GM12873 (cell line): ENCODE results near the gene ELMO1.

ENCODE experiments used
- TF ChIP-seq, protein P1 (sequence below): IDR thresholded peaks from 2 replicates; pipeline ENCODE4 v1.5.1; 2012; ENCODE audit warnings: low read depth, mild to moderate bottlenecking, moderate library complexity, low read length, control low read depth; ENCODE audit not compliant: insufficient read depth; ENCODE audit errors: missing control alignments

The ELMO1 gene

GRCh38 chr7:36985866-36986400 is 462.7 kb downstream of the ELMO1 start:
- TF ChIP-seq, protein P1, sequence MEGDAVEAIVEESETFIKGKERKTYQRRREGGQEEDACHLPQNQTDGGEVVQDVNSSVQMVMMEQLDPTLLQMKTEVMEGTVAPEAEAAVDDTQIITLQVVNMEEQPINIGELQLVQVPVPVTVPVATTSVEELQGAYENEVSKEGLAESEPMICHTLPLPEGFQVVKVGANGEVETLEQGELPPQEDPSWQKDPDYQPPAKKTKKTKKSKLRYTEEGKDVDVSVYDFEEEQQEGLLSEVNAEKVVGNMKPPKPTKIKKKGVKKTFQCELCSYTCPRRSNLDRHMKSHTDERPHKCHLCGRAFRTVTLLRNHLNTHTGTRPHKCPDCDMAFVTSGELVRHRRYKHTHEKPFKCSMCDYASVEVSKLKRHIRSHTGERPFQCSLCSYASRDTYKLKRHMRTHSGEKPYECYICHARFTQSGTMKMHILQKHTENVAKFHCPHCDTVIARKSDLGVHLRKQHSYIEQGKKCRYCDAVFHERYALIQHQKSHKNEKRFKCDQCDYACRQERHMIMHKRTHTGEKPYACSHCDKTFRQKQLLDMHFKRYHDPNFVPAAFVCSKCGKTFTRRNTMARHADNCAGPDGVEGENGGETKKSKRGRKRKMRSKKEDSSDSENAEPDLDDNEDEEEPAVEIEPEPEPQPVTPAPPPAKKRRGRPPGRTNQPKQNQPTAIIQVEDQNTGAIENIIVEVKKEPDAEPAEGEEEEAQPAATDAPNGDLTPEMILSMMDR = no peak

GRCh38 chr7:36985316-36985715 is 463.3 kb downstream of the ELMO1 start:
- TF ChIP-seq, protein P1 = no peak

DNA sequence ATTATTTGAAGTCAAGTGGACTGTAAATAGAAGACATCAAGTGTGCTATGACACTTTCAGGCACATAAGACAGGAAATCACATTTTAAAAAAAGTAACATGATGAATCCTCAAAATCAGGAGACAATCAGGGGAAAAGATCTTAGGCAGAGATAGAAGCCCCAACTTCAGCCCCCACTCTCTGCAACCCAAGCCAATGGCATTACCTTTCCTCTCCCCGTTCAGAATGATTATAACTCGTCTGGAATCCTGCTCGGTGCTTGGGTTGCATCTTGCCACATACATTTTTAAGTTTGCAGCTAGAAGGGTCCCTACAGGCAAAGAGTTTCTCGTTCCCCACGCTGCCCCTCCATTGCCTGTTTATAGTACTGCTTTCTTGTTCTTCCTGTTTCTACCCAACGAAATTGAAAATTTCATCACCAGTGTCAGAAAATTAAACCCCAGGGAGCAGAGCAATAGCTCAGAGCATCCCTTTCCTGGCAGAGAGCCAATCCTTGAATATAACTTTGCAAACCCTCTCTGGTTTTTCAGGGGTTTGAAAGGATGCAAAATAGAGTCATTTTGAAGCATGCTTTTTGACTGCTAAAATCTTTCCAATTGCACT is 463.9 kb downstream of the ELMO1 start:
- TF ChIP-seq, protein P1 = no peak

- TF ChIP-seq, protein P1 = no peak
Measured at GRCh38 chr7:36984041-36984521, 464.6 kb downstream of the ELMO1 start.

- TF ChIP-seq, protein P1 = no peak
Measured at GRCh38 chr7:36982766-36983165, 465.9 kb downstream of the ELMO1 start.

DNA sequence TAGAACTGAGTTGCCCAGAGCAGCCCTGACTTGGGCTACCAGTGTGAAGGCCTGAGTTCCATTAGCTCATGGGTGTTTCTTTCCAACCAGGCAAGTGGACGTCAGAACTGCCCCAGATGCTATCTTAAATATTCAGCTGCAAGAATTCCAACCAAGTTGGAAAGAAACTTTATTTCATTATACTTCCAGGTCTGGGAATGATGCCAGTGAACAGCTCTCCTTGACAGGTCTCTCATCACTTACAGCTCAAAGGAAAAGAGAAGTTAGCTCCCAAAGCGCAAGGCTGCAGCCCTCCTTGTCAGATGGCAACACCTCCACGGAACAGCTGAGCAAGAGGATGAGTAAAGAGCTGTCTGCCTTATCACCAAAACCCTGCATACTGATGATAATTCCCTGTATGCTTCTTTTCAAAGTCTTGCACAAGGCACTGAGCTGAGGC is 468.8 kb downstream of the ELMO1 start:
- TF ChIP-seq, protein P1 = no peak

DNA sequence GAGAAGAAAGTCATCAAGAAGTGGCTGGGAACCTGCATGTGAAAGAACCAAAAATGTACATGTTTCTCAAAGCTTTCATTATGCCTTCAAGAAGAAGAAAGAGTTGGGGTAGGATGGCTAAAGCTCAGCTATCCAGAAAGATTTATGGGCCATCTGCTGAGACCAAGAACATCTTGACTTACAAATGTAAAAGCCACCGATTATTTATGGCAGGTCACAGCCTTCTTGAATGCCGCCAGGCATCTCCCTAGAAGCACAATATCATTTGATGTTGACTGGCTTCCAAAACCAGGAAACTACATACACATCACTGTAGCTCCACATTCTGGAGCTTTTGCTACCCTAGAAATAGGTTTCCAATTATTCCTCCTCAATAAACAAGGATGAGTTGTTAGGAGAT is 470.2 kb downstream of the ELMO1 start:
- TF ChIP-seq, protein P1 = no peak
